Sigmoid colon (tissue), 7 donors: Measurements from ENCODE around the gene LGALS1. TPM values are rescaled to one million over a fixed set of nuclear protein-coding genes. Genes with fewer than 3 reads are reported as not detected.

ENCODE experiments used
- DNase-seq: peaks from one replicate; pipeline ENCODE4 v3.0.0-alpha.2; 2019
- H3K27ac ChIP-seq, 4 donors: fragments of 200-600 bp; sonication (generic); one replicate each; pipeline ENCODE4 v1.5.1; 2016 to 2019; ENCODE audit warnings: mild to moderate bottlenecking in 1 of 4
- H3K27me3 ChIP-seq, 3 donors: fragments of 200-600 bp; sonication (generic); one replicate each; pipeline ENCODE4 v1.5.1; 2019; ENCODE audit warnings: mild to moderate bottlenecking in 1 of 3
- H3K36me3 ChIP-seq, 4 donors: fragments of 200-600 bp; sonication (generic); one replicate each; pipeline ENCODE4 v1.5.1; 2016 to 2019
- H3K4me1 ChIP-seq, 4 donors: fragments of 200-600 bp; sonication (generic); one replicate each; pipeline ENCODE4 v1.5.1; 2017 to 2019
- H3K4me3 ChIP-seq, 4 donors: fragments of 200-600 bp; sonication (generic); one replicate each; pipeline ENCODE4 v1.5.1; 2017 to 2019; ENCODE audit warnings: mild to moderate bottlenecking in 2 of 4, moderate library complexity in 1 of 4
- H3K9me3 ChIP-seq, 4 donors: fragments of 200-600 bp in 3 of 4; sonication (generic) in 3 of 4; one replicate each; pipeline versions ENCODE4 v1.5.1 to v1.6.1; 2013 to 2019
- EP300 ChIP-seq, 4 donors: sonication (generic); formaldehyde crosslinking; IDR thresholded peaks; one replicate each; pipeline ENCODE4 v1.6.1; 2017; ENCODE audit warnings: antibody characterized with exemption in 4 of 4
- POLR2A ChIP-seq, 2 donors: fragments of 450-650 bp; IDR thresholded peaks; one replicate each; pipeline ENCODE4 v1.6.1; 2016; ENCODE audit warnings: antibody characterized with exemption in 2 of 2, mild to moderate bottlenecking in 2 of 2, moderate library complexity in 2 of 2
- POLR2AphosphoS5 ChIP-seq, 4 donors: sonication (generic); formaldehyde crosslinking; IDR thresholded peaks; one replicate each; pipeline ENCODE4 v1.6.1; 2017; ENCODE audit warnings: antibody characterized with exemption in 4 of 4
- WGBS, 2 donors: extraction: QIAGEN DNeasy Blood & Tissue Kit; methylation state at CpG; one replicate each; pipeline ENCODE4 v1.1.7; 2013; 5-methylcytosine and 5-hydroxymethylcytosine counted together
- intact Hi-C: fragments of 100-400 bp; cut with DNase I; formaldehyde crosslinking; loops from one replicate; pipeline ENCODE4 v1.15.1; 2023
- polyA plus RNA-seq, 3 donors: library from polyadenylated mRNA; stranded (reverse); fragments of 200-250 nt; gene quantifications; one replicate each; pipeline ENCODE4 v1.2.3, GENCODE V29; 2013
- total RNA-seq, 4 donors: library from RNA; depleted of rRNA; stranded (reverse); fragments of >200 nt; gene quantifications; one replicate each; pipeline ENCODE4 v1.1.0, GENCODE V29; 2016
- TF ChIP-seq, protein P1 (sequence below), 4 experiments: fragments of 450-650 bp in 3 of 4; fragments of 200-600 bp in 1 of 4; IDR thresholded peaks; one replicate each; pipeline ENCODE4 v1.5.1; 2016 to 2019; ENCODE audit warnings: antibody characterized with exemption in 4 of 4, mild to moderate bottlenecking in 3 of 4, moderate library complexity in 2 of 4
- donor health status: healthy with polysubstance abuse.
- donor health status: Bipolar disorder and iron deficiency.
- donor health status: healthy.

LGALS1 gene
- total and polyA plus RNA-seq, 7 donors: 373 to 2,925 (median 911) TPM

DNA sequence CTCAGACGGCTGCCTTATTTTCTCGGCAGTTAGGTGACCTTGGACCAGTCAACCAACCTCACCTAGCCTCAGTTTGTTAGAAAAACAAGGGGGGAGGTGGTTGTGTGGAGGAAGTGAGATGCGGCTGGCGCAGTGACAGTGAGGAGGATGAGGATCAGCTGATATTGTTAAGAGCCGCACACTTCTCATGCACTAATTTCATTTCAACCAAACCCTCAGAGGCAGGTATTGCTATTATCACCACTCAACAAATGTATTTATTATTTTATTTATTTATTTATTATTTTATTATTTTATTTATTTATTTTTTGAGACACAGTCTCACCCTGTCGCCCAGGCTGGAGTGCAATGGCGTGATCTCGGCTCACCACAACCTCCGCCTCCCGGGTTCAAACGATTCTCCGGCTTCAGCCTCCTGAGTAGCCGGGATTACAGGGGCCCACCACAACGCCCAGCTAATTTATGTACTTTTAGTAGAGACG is 2.1 kb downstream of the LGALS1 start:
- DNase-seq: no peak
- Histone ChIP-seq H3K36me3 (peaks cover 0 to 18% (median 6%) of the 10 kb centered on the region in 4 donors), H3K27me3 (no peaks in the 10 kb centered on the region), H3K4me3 (peak overlapping the region; percentile 48 to 67 (median 59)), H3K4me1 (peaks cover 0 to 72% (median 62%) of the 10 kb centered on the region in 4 donors), H3K9me3 (no peaks in the 10 kb centered on the region), H3K27ac (peak overlapping the region; percentile 92 to 99 (median 95))
- intact Hi-C loops: loop anchor here (2.0 kb wide), 1 partner anchor 67 kb away; no protein-coding TSS in a partner anchor
- 37 to 49% methylated on average over 15 of the region's 15 CpGs for WGBS, 2 donors
- TF ChIP-seq POLR2A (IDR thresholded peaks at IDR 0.05) (no peak), POLR2AphosphoS5 (IDR thresholded peaks at IDR 0.05) (no peak), EP300 (IDR thresholded peaks at IDR 0.05) (no peak)
- TF ChIP-seq, protein P1, sequence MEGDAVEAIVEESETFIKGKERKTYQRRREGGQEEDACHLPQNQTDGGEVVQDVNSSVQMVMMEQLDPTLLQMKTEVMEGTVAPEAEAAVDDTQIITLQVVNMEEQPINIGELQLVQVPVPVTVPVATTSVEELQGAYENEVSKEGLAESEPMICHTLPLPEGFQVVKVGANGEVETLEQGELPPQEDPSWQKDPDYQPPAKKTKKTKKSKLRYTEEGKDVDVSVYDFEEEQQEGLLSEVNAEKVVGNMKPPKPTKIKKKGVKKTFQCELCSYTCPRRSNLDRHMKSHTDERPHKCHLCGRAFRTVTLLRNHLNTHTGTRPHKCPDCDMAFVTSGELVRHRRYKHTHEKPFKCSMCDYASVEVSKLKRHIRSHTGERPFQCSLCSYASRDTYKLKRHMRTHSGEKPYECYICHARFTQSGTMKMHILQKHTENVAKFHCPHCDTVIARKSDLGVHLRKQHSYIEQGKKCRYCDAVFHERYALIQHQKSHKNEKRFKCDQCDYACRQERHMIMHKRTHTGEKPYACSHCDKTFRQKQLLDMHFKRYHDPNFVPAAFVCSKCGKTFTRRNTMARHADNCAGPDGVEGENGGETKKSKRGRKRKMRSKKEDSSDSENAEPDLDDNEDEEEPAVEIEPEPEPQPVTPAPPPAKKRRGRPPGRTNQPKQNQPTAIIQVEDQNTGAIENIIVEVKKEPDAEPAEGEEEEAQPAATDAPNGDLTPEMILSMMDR (IDR thresholded peaks at IDR 0.05): no peak

DNA sequence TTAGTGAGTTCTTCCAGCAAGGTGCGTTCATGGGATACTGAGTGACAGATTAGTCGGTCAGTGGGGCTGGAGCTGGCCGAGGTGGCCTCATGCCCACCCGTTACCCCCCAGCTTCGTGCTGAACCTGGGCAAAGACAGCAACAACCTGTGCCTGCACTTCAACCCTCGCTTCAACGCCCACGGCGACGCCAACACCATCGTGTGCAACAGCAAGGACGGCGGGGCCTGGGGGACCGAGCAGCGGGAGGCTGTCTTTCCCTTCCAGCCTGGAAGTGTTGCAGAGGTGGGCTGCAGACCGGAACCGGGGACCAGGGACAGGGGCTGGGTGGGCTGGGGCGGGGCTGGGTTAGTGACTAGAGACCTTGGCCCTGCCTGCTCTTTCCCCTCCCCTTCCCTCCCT is 2.9 kb downstream of the LGALS1 start:
- intact Hi-C loops: no loop called here
- H3K27ac ChIP-seq: peak overlapping the region; percentile 92 to 99 (median 95)
- no peaks in the 10 kb centered on the region for H3K27me3 ChIP-seq
- WGBS, 2 donors: 74 to 78% methylated on average over 18 of the region's 18 CpGs
- no peak for TF ChIP-seq EP300 (IDR thresholded peaks at IDR 0.05)
- TF ChIP-seq, protein P1 (IDR thresholded peaks at IDR 0.05): no peak
- no peak for TF ChIP-seq POLR2A (IDR thresholded peaks at IDR 0.05)
- TF ChIP-seq POLR2AphosphoS5 (IDR thresholded peaks at IDR 0.05): no peak
- peaks cover 0 to 18% (median 6%) of the 10 kb centered on the region in 4 donors for H3K36me3 ChIP-seq
- peaks cover 0 to 63% (median 55%) of the 10 kb centered on the region in 4 donors for H3K4me1 ChIP-seq
- no peaks in the 10 kb centered on the region for H3K9me3 ChIP-seq
- peak overlapping the region in 1 of 4 donors; percentile 67 for H3K4me3 ChIP-seq
- no peak for DNase-seq

DNA sequence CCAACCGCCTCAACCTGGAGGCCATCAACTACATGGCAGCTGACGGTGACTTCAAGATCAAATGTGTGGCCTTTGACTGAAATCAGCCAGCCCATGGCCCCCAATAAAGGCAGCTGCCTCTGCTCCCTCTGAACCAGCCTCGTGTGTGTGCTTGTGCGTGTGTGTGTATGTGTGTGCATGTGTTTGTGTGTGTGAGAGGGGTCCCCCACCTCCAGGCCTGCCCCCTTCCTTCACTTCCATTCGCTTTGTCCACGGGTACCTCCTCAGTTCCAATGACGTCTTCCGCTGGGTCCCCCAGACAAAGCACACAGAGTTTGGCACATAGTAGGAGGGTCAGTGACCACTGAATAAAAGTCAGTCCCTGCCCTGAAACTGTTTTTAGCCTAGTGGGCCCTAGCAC is 4.2 kb downstream of the LGALS1 start:
- TF ChIP-seq POLR2AphosphoS5 (IDR thresholded peaks at IDR 0.05) (no peak), EP300 (IDR thresholded peaks at IDR 0.05) (no peak), POLR2A (IDR thresholded peaks at IDR 0.05) (no peak)
- TF ChIP-seq, protein P1 (IDR thresholded peaks at IDR 0.05): no peak
- Histone ChIP-seq H3K36me3 (peaks cover 0 to 18% (median 6%) of the 10 kb centered on the region in 4 donors), H3K9me3 (no peaks in the 10 kb centered on the region), H3K27ac (peak overlapping the region; percentile 92 to 99 (median 95)), H3K4me1 (peaks cover 0 to 50% (median 42%) of the 10 kb centered on the region in 4 donors), H3K27me3 (no peaks in the 10 kb centered on the region), H3K4me3 (no peak overlapping the region)
- WGBS, 2 donors: 88 to 90% methylated on average over 8 of the region's 8 CpGs
- intact Hi-C loops: loop anchor here (2.0 kb wide), 2 partner anchors 19 to 55 kb away; no protein-coding TSS in a partner anchor
- no peak for DNase-seq

DNA sequence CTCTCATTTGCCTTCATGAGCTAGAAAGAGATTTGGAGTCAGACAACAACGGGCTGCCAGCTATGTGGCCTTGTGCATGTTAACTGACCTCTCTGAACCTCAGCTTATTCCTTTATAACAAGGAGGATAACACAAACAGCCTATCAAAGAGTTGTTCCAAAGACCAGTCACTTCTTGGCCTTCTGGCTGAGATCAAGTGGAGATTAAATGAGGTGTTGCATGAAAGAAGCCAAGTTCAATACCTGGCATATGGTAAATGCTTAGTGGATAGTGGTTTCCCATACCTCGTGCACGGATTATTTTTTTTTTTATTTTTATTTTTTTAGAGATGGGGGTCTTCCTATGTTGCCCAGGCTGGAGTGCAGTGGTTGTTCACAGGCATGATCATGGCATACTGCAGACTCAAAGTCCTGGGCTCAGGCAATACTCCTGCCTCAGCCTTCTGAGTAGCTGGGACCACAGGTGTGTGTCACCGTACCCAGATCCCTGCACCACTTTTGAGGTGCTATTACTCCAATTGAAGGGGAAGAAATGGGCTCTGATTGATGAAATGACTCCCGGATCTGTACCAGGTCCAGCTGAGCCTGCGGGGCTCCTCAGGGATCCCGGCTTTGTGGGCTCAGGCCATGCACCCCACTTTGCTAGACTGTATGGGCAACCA is 4.9 kb downstream of the LGALS1 start:
- intact Hi-C loops: loop anchor here (2.0 kb wide), 2 partner anchors 20 to 56 kb away; no protein-coding TSS in a partner anchor
- H3K27me3 ChIP-seq: no peaks in the 10 kb centered on the region
- 88% methylated on average over 7 of the region's 7 CpGs for WGBS, 2 donors
- no peaks in the 10 kb centered on the region for H3K9me3 ChIP-seq
- peak overlapping the region in 3 of 4 donors; percentile 40 to 99 (median 97) for H3K27ac ChIP-seq
- TF ChIP-seq POLR2AphosphoS5 (IDR thresholded peaks at IDR 0.05): no peak
- no peak for TF ChIP-seq EP300 (IDR thresholded peaks at IDR 0.05)
- no peak overlapping the region for H3K4me3 ChIP-seq
- peaks cover 0 to 18% (median 6%) of the 10 kb centered on the region in 4 donors for H3K36me3 ChIP-seq
- no peak for DNase-seq
- peaks cover 0 to 44% (median 37%) of the 10 kb centered on the region in 4 donors for H3K4me1 ChIP-seq

DNA sequence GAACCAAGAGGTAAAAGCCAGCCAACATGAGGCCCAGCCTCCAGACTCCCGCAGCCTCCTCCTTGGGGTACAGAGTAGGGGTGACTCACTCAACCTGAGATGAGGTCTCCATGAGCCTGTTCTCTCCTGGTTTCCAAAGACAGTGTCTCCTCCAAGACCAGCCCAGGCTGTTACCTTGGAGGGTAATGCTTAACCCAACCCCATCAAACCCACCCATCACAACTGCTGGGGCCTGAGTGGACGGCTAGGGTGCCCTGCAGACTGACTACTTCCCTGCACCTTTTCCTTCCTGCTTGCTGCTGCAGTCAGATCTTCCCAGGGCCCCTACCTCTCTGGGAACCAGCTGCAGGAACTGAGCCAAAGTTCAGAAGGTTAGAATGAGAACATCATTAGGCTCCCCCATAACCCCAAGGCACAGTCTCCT is 5.6 kb downstream of the LGALS1 start:
- H3K27ac ChIP-seq: peak overlapping the region in 3 of 4 donors; percentile 40 to 99 (median 58)
- 48 to 73% methylated on average over 2 of the region's 2 CpGs for WGBS, 2 donors
- no peak overlapping the region for H3K4me3 ChIP-seq
- peaks cover 0 to 44% (median 36%) of the 10 kb centered on the region in 4 donors for H3K4me1 ChIP-seq
- H3K27me3 ChIP-seq: no peaks in the 10 kb centered on the region
- intact Hi-C loops: loop anchor here (1.0 to 2.0 kb wide), 3 partner anchors 20 to 56 kb away; no protein-coding TSS in a partner anchor
- no peak for DNase-seq
- TF ChIP-seq EP300 (IDR thresholded peaks at IDR 0.05): no peak
- TF ChIP-seq, protein P1 (IDR thresholded peaks at IDR 0.05): no peak
- TF ChIP-seq POLR2A (IDR thresholded peaks at IDR 0.05): no peak
- TF ChIP-seq POLR2AphosphoS5 (IDR thresholded peaks at IDR 0.05): no peak
- no peaks in the 10 kb centered on the region for H3K9me3 ChIP-seq
- H3K36me3 ChIP-seq: peaks cover 0 to 18% (median 6%) of the 10 kb centered on the region in 4 donors
